Mucosa of descending colon (tissue), 3 donors: ENCODE results near the gene ZNF276. TPM values are rescaled to one million over a fixed set of nuclear protein-coding genes. Genes with fewer than 3 reads are reported as not detected.

ENCODE experiments used
- ATAC-seq: fragments of 200-7000 bp; cut with Tn5 transposase; one replicate; pipeline ENCODE4 v1.9.1; 2020; ENCODE audit warnings: mild to moderate bottlenecking, moderate library complexity
- DNase-seq, 3 donors: peaks; one replicate each; pipeline ENCODE4 v3.0.0-alpha.2; 2020
- H3K36me3 ChIP-seq: fragments of 200-600 bp; one replicate; pipeline ENCODE4 v1.8.0; 2021; ENCODE audit warnings: low read depth, mild to moderate bottlenecking
- H3K4me1 ChIP-seq: fragments of 200-600 bp; one replicate; pipeline ENCODE4 v1.8.0; 2021; ENCODE audit warnings: low read depth, mild to moderate bottlenecking
- H3K4me3 ChIP-seq: fragments of 200-600 bp; one replicate; pipeline ENCODE4 v1.8.0; 2021; ENCODE audit warnings: mild to moderate bottlenecking
- H3K9me3 ChIP-seq: fragments of 200-600 bp; one replicate; pipeline ENCODE4 v1.8.0; 2021; ENCODE audit warnings: mild to moderate bottlenecking
- CTCF ChIP-seq: fragments of 200-600 bp; IDR thresholded peaks from one replicate; pipeline ENCODE4 v1.8.0; 2022; ENCODE audit warnings: antibody characterized with exemption, mild to moderate bottlenecking
- intact Hi-C, 2 donors: fragments of 100-400 bp; cut with DNase I in 1 of 2; cut with micrococcal nuclease in 1 of 2; formaldehyde crosslinking; loops; one replicate each; pipeline versions ENCODE4 v1.11.0 to v1.11.1; 2022; cut with DNase I, micrococcal nuclease
- total RNA-seq, 3 donors: library from RNA; stranded (reverse); fragmentation: NEBNext Ultra II Directional in 2 of 3; extraction: Animal tissue kit (Norgen Biotek cat#: 25700) in 2 of 3; gene quantifications; one replicate each; pipeline versions ENCODE4 v1.2.1 to v1.2.4, GENCODE V29; 2021 to 2023
- donor health status: DM: no; HTN: no; CAD: no; lungs with moderate emphysema.
- donor health status: DM: no; HTN: no; CAD: no.
- donor health status: DM: no; HTN: yes; CAD: no.

Gene ZNF276
- total RNA-seq, 3 donors from 2014 or later: 30.5 to 50.4 (median 31.6) TPM

GRCh38 chr16:89729863-89730593 is 8.7 kb downstream of the ZNF276 start:
- no peak for TF ChIP-seq CTCF
- no peak for ATAC-seq

GRCh38 chr16:89730610-89731234 is 9.4 kb downstream of the ZNF276 start:
- H3K9me3 ChIP-seq: no peaks in the 10 kb centered on the region
- TF ChIP-seq CTCF: no peak
- DNase-seq (no peak), ATAC-seq (no peak)
- H3K4me3 ChIP-seq: no peak overlapping the region
- no peaks in the 10 kb centered on the region for H3K4me1 ChIP-seq
- H3K36me3 ChIP-seq: peaks cover 4% of the 10 kb centered on the region
- intact Hi-C loops: no loop called here

More at GRCh38 chr16:89729863-89730593, 8.7 kb downstream of the ZNF276 start:
- Histone ChIP-seq H3K9me3 (no peaks in the 10 kb centered on the region), H3K4me3 (no peak overlapping the region), H3K36me3 (peaks cover 4% of the 10 kb centered on the region), H3K4me1 (no peaks in the 10 kb centered on the region)
- no peak for DNase-seq
- intact Hi-C loops: no loop called here

- no peak for TF ChIP-seq CTCF
- H3K4me1 ChIP-seq: no peaks in the 10 kb centered on the region
- DNase-seq (no peak), ATAC-seq (no peak)
- no peak overlapping the region for H3K4me3 ChIP-seq
- H3K9me3 ChIP-seq: no peaks in the 10 kb centered on the region
- intact Hi-C loops: no loop called here
- peaks cover 4% of the 10 kb centered on the region for H3K36me3 ChIP-seq
Observed at GRCh38 chr16:89732142-89732917, 11.0 kb downstream of the ZNF276 start.

- H3K9me3 ChIP-seq: no peaks in the 10 kb centered on the region
- H3K36me3 ChIP-seq: peaks cover 4% of the 10 kb centered on the region
- no peak for ATAC-seq
- no peaks in the 10 kb centered on the region for H3K4me1 ChIP-seq
- no peak for DNase-seq
- TF ChIP-seq CTCF: no peak
- H3K4me3 ChIP-seq: no peak overlapping the region
- intact Hi-C loops: no loop called here
Observed at GRCh38 chr16:89732918-89733242, 11.5 kb downstream of the ZNF276 start.

- DNase-seq (no peak), ATAC-seq (no peak)
- Histone ChIP-seq H3K36me3 (peaks cover 4% of the 10 kb centered on the region), H3K4me3 (no peak overlapping the region), H3K4me1 (no peaks in the 10 kb centered on the region), H3K9me3 (no peaks in the 10 kb centered on the region)
- intact Hi-C loops: no loop called here
- TF ChIP-seq CTCF: no peak
Observed at GRCh38 chr16:89733322-89733721, 12.0 kb downstream of the ZNF276 start.
